HFFc6 (cell line): ENCODE results near the gene FBXL17. TPM values are rescaled to one million over a fixed set of nuclear protein-coding genes. Genes with fewer than 3 reads are reported as not detected.

ENCODE experiments used
- DNase-seq: peaks from one replicate; pipeline ENCODE4 v3.0.0-alpha.2; 2018
- H3K27ac Mint-ChIP-seq: 2 replicates; pipeline ENCODE4 v1.8.0; 2020; ENCODE audit warnings: mild to moderate bottlenecking, mixed read lengths
- H3K27me3 Mint-ChIP-seq: 2 replicates; pipeline ENCODE4 v1.8.0; 2021; ENCODE audit warnings: mild to moderate bottlenecking, moderate library complexity, mixed read lengths; ENCODE audit not compliant: insufficient read depth
- H3K36me3 Mint-ChIP-seq: 2 replicates; pipeline ENCODE4 v1.8.0; 2021; ENCODE audit warnings: low read depth, mixed read lengths
- H3K4me1 Mint-ChIP-seq: 2 replicates; pipeline ENCODE4 v1.8.0; 2020; ENCODE audit warnings: low read depth, mixed read lengths
- H3K4me3 Mint-ChIP-seq: 2 replicates; pipeline ENCODE4 v1.8.0; 2020; ENCODE audit warnings: mild to moderate bottlenecking, moderate library complexity, mixed read lengths
- H3K9me3 Mint-ChIP-seq: 2 replicates; pipeline ENCODE4 v1.8.0; 2020; ENCODE audit warnings: mild to moderate bottlenecking, mixed read lengths
- total RNA-seq, 6 experiments: library from RNA; stranded (reverse); fragmentation: NEBNext Ultra II Directional; extraction: Animal tissue kit (Norgen Biotek cat#: 25700); gene quantifications; 2 replicates in 1 of 6; 3 replicates in 5 of 6; pipeline ENCODE4 v1.2.3, GENCODE V29; 2021
- TF ChIP-seq, protein P1 (sequence below): fragments of 200-600 bp; sonication (generic); IDR thresholded peaks from 2 replicates; pipeline ENCODE4 v1.5.0; 2021; ENCODE audit warnings: antibody characterized with exemption, mild to moderate bottlenecking

Gene FBXL17
- total RNA-seq, 6 experiments from 2014 or later: 8.2 to 13.1 (median 10.8) TPM

DNA sequence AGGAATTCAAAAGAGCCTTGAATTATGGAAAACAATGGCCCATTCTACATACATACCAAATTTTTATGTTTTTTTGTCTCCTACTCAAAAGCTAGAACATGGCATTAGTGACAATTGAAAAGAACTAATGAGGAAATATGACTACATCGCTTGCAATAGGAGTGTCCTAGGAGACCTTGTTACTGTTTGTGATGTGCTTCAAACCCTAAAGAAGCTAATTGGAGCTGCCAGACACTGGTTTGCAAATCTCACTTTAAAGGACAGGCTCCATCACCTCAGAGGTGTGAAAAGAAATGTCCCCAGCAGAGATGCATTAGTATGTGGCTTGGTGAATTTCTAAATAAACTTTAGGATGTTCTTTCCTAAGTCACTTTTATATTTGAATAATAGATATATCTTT is 356.9 kb downstream of the FBXL17 start:
- H3K4me3 Mint-ChIP-seq: no peak overlapping the region
- DNase-seq: no peak
- no peaks in the 10 kb centered on the region for H3K36me3 Mint-ChIP-seq
- H3K4me1 Mint-ChIP-seq: peaks cover 4% of the 10 kb centered on the region; the same call in 1 of the 2 replicates
- H3K9me3 Mint-ChIP-seq: no peaks in the 10 kb centered on the region
- TF ChIP-seq, protein P1, sequence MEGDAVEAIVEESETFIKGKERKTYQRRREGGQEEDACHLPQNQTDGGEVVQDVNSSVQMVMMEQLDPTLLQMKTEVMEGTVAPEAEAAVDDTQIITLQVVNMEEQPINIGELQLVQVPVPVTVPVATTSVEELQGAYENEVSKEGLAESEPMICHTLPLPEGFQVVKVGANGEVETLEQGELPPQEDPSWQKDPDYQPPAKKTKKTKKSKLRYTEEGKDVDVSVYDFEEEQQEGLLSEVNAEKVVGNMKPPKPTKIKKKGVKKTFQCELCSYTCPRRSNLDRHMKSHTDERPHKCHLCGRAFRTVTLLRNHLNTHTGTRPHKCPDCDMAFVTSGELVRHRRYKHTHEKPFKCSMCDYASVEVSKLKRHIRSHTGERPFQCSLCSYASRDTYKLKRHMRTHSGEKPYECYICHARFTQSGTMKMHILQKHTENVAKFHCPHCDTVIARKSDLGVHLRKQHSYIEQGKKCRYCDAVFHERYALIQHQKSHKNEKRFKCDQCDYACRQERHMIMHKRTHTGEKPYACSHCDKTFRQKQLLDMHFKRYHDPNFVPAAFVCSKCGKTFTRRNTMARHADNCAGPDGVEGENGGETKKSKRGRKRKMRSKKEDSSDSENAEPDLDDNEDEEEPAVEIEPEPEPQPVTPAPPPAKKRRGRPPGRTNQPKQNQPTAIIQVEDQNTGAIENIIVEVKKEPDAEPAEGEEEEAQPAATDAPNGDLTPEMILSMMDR: no peak
- H3K27ac Mint-ChIP-seq: no peak overlapping the region
- no peaks in the 10 kb centered on the region for H3K27me3 Mint-ChIP-seq

DNA sequence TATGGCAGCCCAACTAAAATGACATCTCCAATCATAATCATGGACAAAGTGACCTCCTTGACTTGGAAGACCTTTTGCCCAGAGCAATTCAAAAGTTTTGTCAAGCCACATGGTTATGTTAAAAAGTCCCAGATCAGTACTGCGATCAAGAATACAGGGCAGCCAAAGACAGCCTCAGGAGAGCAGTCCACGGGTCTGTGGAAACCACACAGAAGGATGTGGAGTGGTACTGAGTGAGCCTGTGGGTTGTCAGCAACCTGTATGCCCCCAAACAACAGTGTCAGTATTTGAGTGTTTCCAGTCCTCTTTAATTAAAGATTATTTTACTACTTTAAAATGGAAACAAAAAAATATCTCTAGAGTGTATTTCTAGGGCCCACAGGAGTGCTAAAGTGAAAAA is 365.8 kb downstream of the FBXL17 start:
- no peak overlapping the region for H3K4me3 Mint-ChIP-seq
- TF ChIP-seq, protein P1: no peak

DNA sequence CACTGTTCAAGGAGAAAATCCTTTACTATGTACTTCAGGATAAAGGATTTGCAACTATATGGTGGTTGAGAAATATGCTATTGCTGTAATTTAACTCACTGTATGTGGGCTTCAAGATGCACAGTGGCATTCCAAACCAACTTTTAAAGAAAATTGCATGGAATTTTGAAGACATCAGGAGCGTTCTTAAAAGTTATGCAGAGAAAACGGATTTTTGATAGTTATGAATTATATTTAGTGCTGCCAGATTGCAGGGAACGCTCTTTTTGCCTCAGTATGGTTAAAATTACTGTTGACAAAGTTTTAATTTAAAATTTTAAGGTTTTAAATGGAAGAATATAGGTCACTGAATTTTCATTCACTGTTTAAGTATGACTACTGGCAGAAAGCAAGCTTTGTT is 375.1 kb downstream of the FBXL17 start:
- TF ChIP-seq, protein P1: no peak
- Mint-ChIP-seq H3K27ac (no peak overlapping the region), H3K4me1 (peaks cover 9% of the 10 kb centered on the region; the same call in 1 of the 2 replicates), H3K36me3 (no peaks in the 10 kb centered on the region), H3K4me3 (no peak overlapping the region), H3K27me3 (no peaks in the 10 kb centered on the region), H3K9me3 (no peaks in the 10 kb centered on the region; the same call in 1 of the 2 replicates)
- DNase-seq: no peak

More for the DNA sequence above, 365.8 kb downstream of the FBXL17 start:
- H3K4me1 Mint-ChIP-seq: no peaks in the 10 kb centered on the region
- no peaks in the 10 kb centered on the region for H3K27me3 Mint-ChIP-seq
- no peaks in the 10 kb centered on the region; the same call in 1 of the 2 replicates for H3K9me3 Mint-ChIP-seq
- no peak overlapping the region for H3K27ac Mint-ChIP-seq
- no peaks in the 10 kb centered on the region for H3K36me3 Mint-ChIP-seq
- no peak for DNase-seq

DNA sequence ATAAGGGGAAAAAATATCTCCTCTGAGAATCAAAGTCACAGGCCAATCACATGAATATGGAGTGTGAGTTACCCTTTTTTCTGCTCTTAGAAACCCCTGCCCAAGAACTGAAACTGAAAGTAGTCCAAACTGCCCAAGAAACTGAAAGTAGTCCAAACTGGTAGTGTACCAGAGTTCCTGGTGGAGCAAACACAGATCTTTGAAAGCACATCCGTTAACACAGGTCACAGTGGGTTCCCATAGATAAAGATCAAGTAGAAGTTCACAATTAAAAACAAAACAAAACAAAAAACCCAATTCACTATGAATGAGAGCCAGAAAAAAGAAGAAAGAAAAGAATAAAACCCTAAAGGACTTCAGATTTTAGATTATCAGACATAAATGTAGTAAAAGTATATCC is 378.7 kb downstream of the FBXL17 start:
- H3K36me3 Mint-ChIP-seq: no peaks in the 10 kb centered on the region
- peak overlapping the region; percentile 74 for H3K4me3 Mint-ChIP-seq
- peak overlapping the region; percentile 38 for H3K27ac Mint-ChIP-seq
- peaks cover 3% of the 10 kb centered on the region; the same call in 1 of the 2 replicates for H3K9me3 Mint-ChIP-seq
- H3K4me1 Mint-ChIP-seq: peaks cover 9% of the 10 kb centered on the region; the same call in 1 of the 2 replicates
- H3K27me3 Mint-ChIP-seq: no peaks in the 10 kb centered on the region
- TF ChIP-seq, protein P1: no peak
- DNase-seq: peak; percentile 4

DNA sequence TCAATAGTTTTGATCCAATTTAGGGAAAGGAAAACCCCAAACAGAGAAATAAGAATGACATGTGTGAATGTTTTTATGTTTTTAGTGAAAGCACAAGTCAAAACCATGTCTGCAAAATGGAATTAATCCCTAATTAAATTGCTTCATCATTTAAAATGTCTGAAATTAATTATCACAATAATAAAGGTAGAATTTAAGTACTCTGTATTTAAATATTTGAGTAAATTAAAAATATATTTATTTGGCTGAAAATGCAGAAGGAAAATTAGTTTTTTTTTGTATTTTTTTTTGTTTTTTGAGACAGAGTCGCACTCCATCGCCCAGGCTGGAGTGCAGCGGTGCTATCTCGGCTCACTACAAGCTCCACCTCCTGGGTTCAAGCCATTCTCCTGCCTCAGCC is 380.7 kb downstream of the FBXL17 start:
- Mint-ChIP-seq H3K27me3 (no peaks in the 10 kb centered on the region), H3K4me1 (peaks cover 9% of the 10 kb centered on the region; the same call in 1 of the 2 replicates), H3K9me3 (peaks cover 3% of the 10 kb centered on the region; the same call in 1 of the 2 replicates), H3K36me3 (no peaks in the 10 kb centered on the region), H3K4me3 (no peak overlapping the region), H3K27ac (no peak overlapping the region)
- DNase-seq: no peak
- TF ChIP-seq, protein P1: no peak
